Melanocyte of skin (primary cell): ENCODE data around the gene SLC5A10. TPM values are rescaled to one million over a fixed set of nuclear protein-coding genes. Genes with fewer than 3 reads are reported as not detected.

ENCODE experiments used
- small RNA-seq, 2 donors: library from RNA; depleted of rRNA; stranded (forward); fragments of <200 nt; gene quantifications; one replicate each; pipeline ENCODE3, GENCODE V24; 2012
- total RNA-seq, 2 donors: library from RNA; depleted of rRNA; stranded (reverse); fragments of >200 nt; gene quantifications; 2 replicates each; pipeline ENCODE4 v1.2.3, GENCODE V29; 2012

Gene SLC5A10
- 1 to 10 TPM in 1 of 2 donors, under 1 TPM in 1; 0.67 to 5.5 TPM for total RNA-seq

GRCh38 chr17:18951941-18952842 is at the start of gene SLC5A10:
Gene SLC5A10 (plus strand): TSS chr17:18952165. CDS start chr17:18952206, 41 bp downstream.

GRCh38 chr17:19004421-19005136 is 52.6 kb downstream of the SLC5A10 start, which contains the start of gene FAM83G:
Gene FAM83G (minus strand): TSS chr17:19004764. CDS start chr17:19004041, 723 bp downstream.

GRCh38 chr17:19046782-19047375 is 94.9 kb downstream of the SLC5A10 start, which contains the start of gene GRAP:
Gene GRAP (minus strand): TSS chr17:19046957. CDS start chr17:19046926, 31 bp downstream.

Small RNA genes lying within 50 kb of the gene (small RNA-seq; reads per million reads assigned to genes)
- 0 reads per million in 2 donors for gene AC090286.3
- gene RF00324: 0 reads per million in 2 donors

Other genes with a start within 250 kb of the SLC5A10 start
- gene FBXW10, start 208.1 kb upstream of the SLC5A10 start, total RNA-seq: under 1 TPM; 0.33 to 0.34 TPM
- gene TVP23B, start 171.0 kb upstream of the SLC5A10 start, total RNA-seq: 10 to 100 TPM; 26.8 to 58.9 TPM
- gene PRPSAP2, start 94.0 kb upstream of the SLC5A10 start, total RNA-seq: 10 to 100 TPM; 37.9 to 46.0 TPM
- gene FAM83G, start 52.6 kb downstream of the SLC5A10 start, total RNA-seq: 1 to 10 TPM; 4.0 to 4.1 TPM
- not detected for gene GRAP, start 94.8 kb downstream of the SLC5A10 start, total RNA-seq
- under 1 TPM in 1 of 2 donors, not detected in 1; 0.67 TPM for gene GRAPL, start 175.4 kb downstream of the SLC5A10 start, total RNA-seq